ENCODE data around the gene ARSG.
"Not testable (repeated sequence)": the region's sequence is repeated elsewhere in the genome, so short reads cannot be mapped to it uniquely, and the experiment has no call there.

Gene ARSG

GRCh38 chr17:68306819-68307218, 15.5 kb downstream of the ARSG start:
- DNase-seq, result no peak

GRCh38 chr17:68307443-68307842, 16.1 kb downstream of the ARSG start:
- no peak for DNase-seq

- DNase-seq, result not testable (repeated sequence)
These were observed 17.2 kb downstream of the ARSG start for GRCh38 chr17:68308486-68308885.

- not testable (repeated sequence) for DNase-seq
These were observed 17.9 kb downstream of the ARSG start for GRCh38 chr17:68309066-68309670.

- DNase-seq, result peak; percentile 70 to 80 (median 79)
These were observed 18.9 kb downstream of the ARSG start for GRCh38 chr17:68310152-68310551.

GRCh38 chr17:68314916-68315535, 23.7 kb downstream of the ARSG start:
- peak; percentile 67 to 84 (median 80) for DNase-seq

GRCh38 chr17:68315930-68316329, 24.6 kb downstream of the ARSG start:
- no peak for DNase-seq

- no peak for DNase-seq
These were observed 26.2 kb downstream of the ARSG start for GRCh38 chr17:68317458-68317857.

- DNase-seq, result peak; percentile 78 to 89 (median 82)
These were observed 27.1 kb downstream of the ARSG start for GRCh38 chr17:68318103-68318991.

- peak; percentile 51 to 74 (median 70) for DNase-seq
These were observed 28.3 kb downstream of the ARSG start for GRCh38 chr17:68319410-68320162.

- no peak for DNase-seq
These were observed 29.1 kb downstream of the ARSG start for GRCh38 chr17:68320311-68320865.

GRCh38 chr17:68320943-68321555, 29.8 kb downstream of the ARSG start:
- no peak for DNase-seq

GRCh38 chr17:68321556-68321954, 30.3 kb downstream of the ARSG start:
- no peak for DNase-seq

- no peak for DNase-seq
These were observed 31.3 kb downstream of the ARSG start for GRCh38 chr17:68322630-68323029.

- peak; percentile 54 to 64 (median 63) for DNase-seq
These were observed 32.8 kb downstream of the ARSG start for GRCh38 chr17:68324114-68324513.

GRCh38 chr17:68324654-68325336, 33.5 kb downstream of the ARSG start:
- no peak for DNase-seq

- no peak for DNase-seq
These were observed 34.7 kb downstream of the ARSG start for GRCh38 chr17:68325961-68326360.

GRCh38 chr17:68326681-68327080, 35.4 kb downstream of the ARSG start:
- DNase-seq, result peak; percentile 43 to 51 (median 44)

GRCh38 chr17:68327823-68328557, 36.7 kb downstream of the ARSG start:
- DNase-seq, result no peak

GRCh38 chr17:68328676-68329075, 37.4 kb downstream of the ARSG start:
- DNase-seq, result no peak

- no peak for DNase-seq
These were observed 38.0 kb downstream of the ARSG start for GRCh38 chr17:68329331-68329730.

Data from suppressor macrophage treated with lipopolysaccharide for 1 hour (primary cell).